CD4-positive, alpha-beta T cell (primary cell): ENCODE results near the gene DNAJC13. TPM values are rescaled to one million over a fixed set of nuclear protein-coding genes. Genes with fewer than 3 reads are reported as not detected.

ENCODE experiments used
- ATAC-seq: fragments of 200-7000 bp; cut with Tn5 transposase; one replicate; pipeline ENCODE4 v1.10.0; 2022; ENCODE audit warnings: mild to moderate bottlenecking; ENCODE audit not compliant: poor library complexity
- CTCF ChIA-PET: fragments of 350-600 bp; sonication (Branson Sonifier 250); formaldehyde crosslinking; loops from one replicate; lab custom pipeline; 2021; ENCODE audit warnings: antibody characterized with exemption, inconsistent platforms; lab: Charles Lee
- POLR2A ChIA-PET: fragments of 350-600 bp; sonication (Branson Sonifier 250); formaldehyde crosslinking; loops from one replicate; lab custom pipeline; 2021; ENCODE audit warnings: antibody characterized with exemption, inconsistent platforms; lab: Charles Lee
- DNase-seq, 14 experiments: peaks; one replicate each; pipeline ENCODE4 v3.0.0-alpha.2; 2013 to 2020; ENCODE audit warnings: mixed read lengths in 2 of 14
- H3K27ac ChIP-seq, 2 donors: one replicate each; pipeline versions ENCODE4 v1.5.1 to v1.7.0; 2013; ENCODE audit warnings: low read length in 2 of 2, low read depth in 1 of 2, mild to moderate bottlenecking in 1 of 2
- H3K27me3 ChIP-seq, 2 experiments: 1 replicate in 1 of 2; 2 replicates in 1 of 2; pipeline versions ENCODE4 v1.6.1 to v1.7.0; 2013; ENCODE audit warnings: low read length in 2 of 2, control low read depth in 1 of 2, mild to moderate bottlenecking in 1 of 2, moderate library complexity in 1 of 2; ENCODE audit not compliant: insufficient read depth in 2 of 2, control insufficient read depth in 1 of 2
- H3K36me3 ChIP-seq: one replicate; pipeline ENCODE4 v1.6.1; 2013; ENCODE audit warnings: low read length, control low read depth; ENCODE audit not compliant: insufficient read depth
- H3K4me1 ChIP-seq: one replicate; pipeline ENCODE4 v1.6.1; 2013; ENCODE audit warnings: low read length, control low read depth; ENCODE audit not compliant: insufficient read depth
- H3K4me3 ChIP-seq: one replicate; pipeline ENCODE4 v1.5.1; 2013; ENCODE audit warnings: mild to moderate bottlenecking, low read length, moderate library complexity
- H3K9me3 ChIP-seq, 2 experiments: 1 replicate in 1 of 2; 2 replicates in 1 of 2; pipeline versions ENCODE4 v1.6.1 to v1.7.0; 2013; ENCODE audit warnings: low read length in 2 of 2, mild to moderate bottlenecking in 2 of 2, control low read depth in 1 of 2, moderate library complexity in 1 of 2; ENCODE audit not compliant: control insufficient read depth in 1 of 2, insufficient read depth in 1 of 2
- H3K27ac Mint-ChIP-seq: one replicate; pipeline ENCODE4 v1.8.0; 2020; ENCODE audit warnings: mixed read lengths
- H3K27me3 Mint-ChIP-seq: one replicate; pipeline ENCODE4 v1.8.0; 2021; ENCODE audit warnings: mixed read lengths
- H3K36me3 Mint-ChIP-seq: one replicate; pipeline ENCODE4 v1.8.0; 2021; ENCODE audit warnings: low read depth, mixed read lengths
- H3K4me1 Mint-ChIP-seq: one replicate; pipeline ENCODE4 v1.8.0; 2021; ENCODE audit warnings: low read depth, mixed read lengths
- H3K4me3 Mint-ChIP-seq: one replicate; pipeline ENCODE4 v1.8.0; 2020; ENCODE audit warnings: mild to moderate bottlenecking, mixed read lengths
- H3K9me3 Mint-ChIP-seq: one replicate; pipeline ENCODE4 v1.8.0; 2020; ENCODE audit warnings: mixed read lengths
- CTCF ChIP-seq: fragments of 200-600 bp; IDR thresholded peaks from one replicate; pipeline ENCODE4 v1.8.0; 2022; ENCODE audit warnings: antibody characterized with exemption, mild to moderate bottlenecking
- intact Hi-C, 2 experiments: fragments of 100-400 bp; cut with DNase I in 1 of 2; cut with micrococcal nuclease in 1 of 2; formaldehyde crosslinking; loops; one replicate each; pipeline versions ENCODE4 v1.15.1 to v1.9.0; 2023 to 2025; cut with DNase I, micrococcal nuclease
- total RNA-seq, 174 experiments: library from RNA in 2 of 174; stranded (reverse) in 2 of 174; gene quantifications; one replicate each; pipeline ENCODE4 v1.2.3 and lab custom pipeline; 2021 to 2026

Gene DNAJC13
- total RNA-seq, 2 experiments from 2014 or later = 13.5 to 14.3 TPM

- Mint-ChIP-seq H3K36me3 (peaks cover 15% of the 10 kb centered on the region), H3K27me3 (no peaks in the 10 kb centered on the region), H3K4me1 (peaks cover 23% of the 10 kb centered on the region), H3K4me3 (no peak overlapping the region), H3K9me3 (no peaks in the 10 kb centered on the region), H3K27ac (no peak overlapping the region)
- DNase-seq = peak in 4 of 14 experiments; percentile 11 to 40 (median 22)
- no peak for TF ChIP-seq CTCF
- Histone ChIP-seq H3K27me3 (no peaks in the 10 kb centered on the region), H3K4me3 (no peak overlapping the region), H3K27ac (no peak overlapping the region), H3K4me1 (no peaks in the 10 kb centered on the region), H3K9me3 (no peaks in the 10 kb centered on the region), H3K36me3 (peaks cover 4% of the 10 kb centered on the region)
- ChIA-PET CTCF (no interaction called here), POLR2A (no interaction called here)
- peak; percentile 82 for ATAC-seq
- intact Hi-C loops = no loop called here
Measured at GRCh38 chr3:132432639-132433038, 15.3 kb downstream of the DNAJC13 start.

GRCh38 chr3:132433121-132433520 is 15.8 kb downstream of the DNAJC13 start:
- H3K9me3 ChIP-seq = no peaks in the 10 kb centered on the region
- H3K36me3 ChIP-seq = peaks cover 6% of the 10 kb centered on the region
- H3K4me1 ChIP-seq = no peaks in the 10 kb centered on the region
- no peak for TF ChIP-seq CTCF
- no peak for ATAC-seq
- no peaks in the 10 kb centered on the region for H3K9me3 Mint-ChIP-seq
- no peak overlapping the region for H3K27ac Mint-ChIP-seq
- intact Hi-C loops = no loop called here
- POLR2A ChIA-PET = no interaction called here
- no peak overlapping the region for H3K4me3 Mint-ChIP-seq
- H3K4me1 Mint-ChIP-seq = peaks cover 20% of the 10 kb centered on the region
- no peak overlapping the region for H3K27ac ChIP-seq
- no peak for DNase-seq
- H3K36me3 Mint-ChIP-seq = peaks cover 16% of the 10 kb centered on the region
- CTCF ChIA-PET = no interaction called here
- H3K4me3 ChIP-seq = no peak overlapping the region
- H3K27me3 ChIP-seq = no peaks in the 10 kb centered on the region
- H3K27me3 Mint-ChIP-seq = no peaks in the 10 kb centered on the region

GRCh38 chr3:132435224-132435910 is 18.1 kb downstream of the DNAJC13 start:
- peaks cover 27% of the 10 kb centered on the region for H3K36me3 Mint-ChIP-seq
- no peak for TF ChIP-seq CTCF
- CTCF ChIA-PET = no interaction called here
- Histone ChIP-seq H3K27ac (no peak overlapping the region), H3K36me3 (peaks cover 6% of the 10 kb centered on the region), H3K4me3 (no peak overlapping the region), H3K9me3 (no peaks in the 10 kb centered on the region), H3K27me3 (no peaks in the 10 kb centered on the region), H3K4me1 (no peaks in the 10 kb centered on the region)
- peaks cover 13% of the 10 kb centered on the region for H3K4me1 Mint-ChIP-seq
- no peaks in the 10 kb centered on the region for H3K27me3 Mint-ChIP-seq
- intact Hi-C loops = no loop called here
- DNase-seq (no peak), ATAC-seq (no peak)
- POLR2A ChIA-PET = interaction anchor here (0.9 kb wide), 1 partner anchor 18 kb away, joined by 3 read pairs; the partner anchor contains the start of gene DNAJC13
- H3K4me3 Mint-ChIP-seq = no peak overlapping the region
- H3K9me3 Mint-ChIP-seq = no peaks in the 10 kb centered on the region
- no peak overlapping the region for H3K27ac Mint-ChIP-seq
